ENCODE results near the gene MGAT5.
A peak's percentile ranks its signal among the peaks of the same experiment; 100 is the strongest.
"Not testable (repeated sequence)": the region's sequence is repeated elsewhere in the genome, so short reads cannot be mapped to it uniquely, and the experiment has no call there.

The MGAT5 gene

DNA sequence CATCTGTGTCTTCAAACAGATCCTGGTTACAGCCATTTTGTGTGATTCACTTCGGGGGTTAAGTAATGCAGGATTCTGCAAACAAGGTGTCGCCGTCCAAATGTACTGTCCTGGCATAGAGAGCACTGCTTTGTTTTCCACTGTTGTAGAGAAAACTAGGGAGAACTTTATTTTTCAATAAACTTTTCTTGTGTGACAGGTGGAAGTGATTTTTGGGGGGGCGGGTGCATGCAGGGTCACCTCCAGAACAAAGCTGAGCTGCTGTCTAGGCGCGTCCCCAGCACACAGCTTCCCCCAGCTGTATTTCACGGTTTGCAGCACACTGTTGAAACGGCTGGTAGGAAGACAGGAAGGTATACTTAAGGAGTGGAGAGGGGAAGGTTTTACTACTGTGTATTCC is 200.6 kb downstream of the MGAT5 start:
- no peak for DNase-seq

- no peak for DNase-seq
These were observed 201.1 kb downstream of the MGAT5 start for GRCh38 chr2:134454931-134455330.

- DNase-seq = no peak
These were observed 201.6 kb downstream of the MGAT5 start for GRCh38 chr2:134455426-134455825.

- DNase-seq = no peak
These were observed 203.5 kb downstream of the MGAT5 start for GRCh38 chr2:134457353-134457752.

- DNase-seq = no peak
These were observed 204.0 kb downstream of the MGAT5 start for GRCh38 chr2:134457765-134458472.

GRCh38 chr2:134458473-134458853 is 204.6 kb downstream of the MGAT5 start:
- DNase-seq = no peak

DNA sequence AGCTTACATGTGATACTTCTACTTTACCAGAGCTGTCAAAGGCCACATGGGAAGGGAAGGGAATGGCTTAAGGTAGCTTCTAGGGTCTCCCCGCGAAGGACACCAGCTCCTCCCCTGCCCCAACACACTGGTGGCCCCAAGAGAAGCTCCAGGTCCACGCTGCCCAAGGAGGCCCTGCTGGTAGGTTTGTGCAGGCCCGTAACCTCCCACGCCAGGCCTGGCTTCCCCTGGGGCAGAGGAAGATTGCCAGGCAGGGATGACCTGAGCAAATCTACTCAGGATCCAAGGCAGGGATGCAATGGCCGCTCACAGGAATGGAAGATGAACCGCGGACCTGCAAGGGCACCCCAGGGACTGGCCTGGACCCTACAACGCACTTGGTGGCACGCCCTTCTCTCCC is 205.1 kb downstream of the MGAT5 start:
- no peak for DNase-seq

DNA sequence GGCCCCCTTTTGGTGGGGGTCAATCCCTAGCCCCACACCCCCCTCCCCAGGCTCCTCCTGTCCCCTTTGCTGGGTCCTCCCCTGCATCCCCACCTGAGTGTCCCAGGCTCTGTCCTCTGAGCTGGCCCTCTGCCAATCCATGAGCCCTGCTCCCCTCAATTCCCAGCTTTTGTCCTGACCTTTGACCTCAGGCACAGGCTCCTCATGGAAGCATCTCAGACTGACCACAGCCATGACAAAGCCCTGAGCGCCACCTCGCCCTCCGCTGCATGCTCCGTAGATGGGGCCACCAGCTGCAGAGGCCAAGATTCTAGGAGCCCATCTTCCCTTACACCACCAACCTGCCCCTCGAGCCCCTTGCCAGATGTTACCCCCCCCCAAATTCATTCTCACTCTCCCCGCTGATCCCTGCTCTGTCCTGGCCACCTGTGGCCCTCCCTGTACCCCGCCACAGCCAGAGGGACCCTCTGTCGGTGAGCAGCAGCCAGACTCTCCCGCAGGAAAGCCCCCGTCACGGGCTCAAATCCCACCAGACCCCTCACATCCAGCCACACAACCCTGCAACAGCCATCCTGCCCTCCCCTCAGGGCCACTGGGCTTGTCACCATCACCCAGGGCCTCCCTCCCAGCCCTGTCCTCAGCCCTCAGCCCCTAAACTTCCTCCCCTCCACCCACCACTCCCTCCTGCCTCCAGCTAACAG is 206.0 kb downstream of the MGAT5 start:
- DNase-seq = no peak

GRCh38 chr2:134460583-134460998 is 206.7 kb downstream of the MGAT5 start:
- DNase-seq = peak; percentile 84

DNA sequence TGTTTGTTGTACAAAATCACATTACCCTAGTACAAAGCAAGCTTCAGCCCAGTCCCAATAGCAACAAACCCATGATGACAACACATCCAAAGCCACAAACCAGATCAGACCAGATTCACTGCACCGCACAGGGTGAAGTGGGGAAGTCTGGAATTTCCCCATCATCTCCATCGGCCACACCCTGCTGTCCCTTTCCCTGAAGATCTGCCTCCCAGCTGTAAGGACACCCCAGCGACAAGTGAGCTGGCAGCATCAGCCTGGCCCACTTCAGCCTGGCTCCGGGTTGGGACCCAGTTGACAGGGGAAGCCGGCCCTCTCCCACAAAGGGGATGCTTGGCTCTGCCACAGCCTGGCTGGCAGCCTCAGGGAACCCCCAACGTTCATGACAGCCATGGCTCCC is 207.6 kb downstream of the MGAT5 start:
- DNase-seq = no peak

DNA sequence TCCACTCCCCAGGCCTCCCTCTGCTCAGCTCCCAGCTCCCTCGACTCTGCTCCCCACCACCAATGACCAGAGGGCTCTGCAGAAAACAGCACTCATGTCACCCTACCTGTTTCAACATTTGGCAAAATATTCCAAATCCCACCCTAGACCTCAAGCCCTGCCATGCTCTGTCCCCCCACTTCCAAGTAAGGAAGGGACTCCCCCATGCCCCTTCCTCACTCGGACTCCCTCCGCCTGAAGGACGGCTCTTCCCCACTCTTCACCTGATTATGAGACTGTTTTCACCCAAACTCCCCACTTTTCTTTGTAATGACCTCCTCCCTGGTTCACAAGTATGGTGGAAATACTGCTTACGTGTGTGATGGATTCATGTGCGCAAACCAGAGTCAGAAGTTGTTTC is 208.4 kb downstream of the MGAT5 start:
- no peak for DNase-seq

- DNase-seq = no peak
These were observed 209.2 kb downstream of the MGAT5 start for GRCh38 chr2:134462791-134463698.

DNA sequence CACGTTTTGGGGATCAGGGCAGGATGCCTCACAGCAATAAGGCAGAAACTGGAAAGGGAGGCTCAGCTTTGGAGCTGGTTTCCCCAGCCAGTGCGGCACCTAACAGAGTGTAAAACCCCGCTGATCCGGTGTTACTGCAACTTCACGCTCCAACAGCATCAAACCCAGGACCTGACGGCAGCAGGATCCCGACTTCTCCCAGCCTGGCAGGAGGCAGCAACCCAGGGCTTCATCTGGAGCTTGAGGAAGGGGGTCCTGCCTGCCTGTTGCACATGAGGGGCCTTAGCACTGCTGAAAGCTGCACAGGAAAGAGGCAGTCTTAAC is 209.8 kb downstream of the MGAT5 start:
- DNase-seq = no peak

- DNase-seq = no peak
These were observed 211.6 kb downstream of the MGAT5 start for GRCh38 chr2:134465228-134466105.

- DNase-seq = no peak
These were observed 212.3 kb downstream of the MGAT5 start for GRCh38 chr2:134466141-134466540.

DNA sequence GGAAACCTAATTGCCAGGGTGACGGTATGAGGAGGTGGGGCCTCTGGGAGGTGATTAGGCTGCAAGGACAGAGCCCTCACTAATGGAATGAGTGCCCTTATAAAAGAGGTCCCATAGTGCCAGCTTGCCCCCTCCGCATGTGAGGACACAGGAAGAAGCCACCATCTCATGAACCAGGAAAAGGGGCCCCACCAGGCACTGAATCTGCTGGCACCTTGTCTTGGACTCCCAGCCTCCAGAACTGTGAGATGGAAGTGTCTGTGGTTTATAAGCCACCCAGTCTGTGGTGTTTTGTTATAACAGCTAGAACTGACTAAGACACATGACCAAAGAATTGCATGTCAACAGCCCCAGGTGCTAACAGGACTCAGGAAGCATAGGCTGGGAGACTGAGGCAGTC is 214.3 kb downstream of the MGAT5 start:
- no peak for DNase-seq

DNA sequence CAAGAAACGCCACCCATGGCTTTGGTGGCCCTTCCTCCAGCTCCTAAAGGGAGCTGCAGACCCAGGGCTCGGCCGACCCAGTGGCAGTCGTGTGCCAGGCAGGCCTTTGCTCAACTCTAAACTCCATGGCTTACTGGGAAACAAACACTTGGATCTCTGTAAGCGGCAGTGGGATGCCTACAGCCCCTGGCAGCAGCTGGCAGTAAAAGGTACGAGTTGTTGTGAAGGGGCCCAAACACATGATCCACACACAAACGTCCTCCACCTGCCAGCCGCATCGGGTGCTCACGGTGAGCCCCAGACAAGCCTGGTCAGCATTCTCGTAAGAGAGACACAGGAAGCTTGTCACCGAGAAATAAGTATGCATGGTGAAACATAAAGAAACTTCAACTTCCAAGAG is 214.9 kb downstream of the MGAT5 start:
- DNase-seq = no peak

GRCh38 chr2:134469516-134470115 is 215.7 kb downstream of the MGAT5 start:
- no peak for DNase-seq

GRCh38 chr2:134470561-134471168 is 216.8 kb downstream of the MGAT5 start:
- DNase-seq = no peak

- not testable (repeated sequence) for DNase-seq
These were observed 223.1 kb downstream of the MGAT5 start for GRCh38 chr2:134476982-134477381.

GRCh38 chr2:134479696-134480330 is 225.9 kb downstream of the MGAT5 start:
- no peak for DNase-seq
